Measurements from ENCODE around the gene ZFC3H1. TPM values are rescaled to one million over a fixed set of nuclear protein-coding genes. Genes with fewer than 3 reads are reported as not detected.

The ZFC3H1 gene
- total RNA-seq, 1 experiment from 2014 or later, result 37.1 TPM

DNA sequence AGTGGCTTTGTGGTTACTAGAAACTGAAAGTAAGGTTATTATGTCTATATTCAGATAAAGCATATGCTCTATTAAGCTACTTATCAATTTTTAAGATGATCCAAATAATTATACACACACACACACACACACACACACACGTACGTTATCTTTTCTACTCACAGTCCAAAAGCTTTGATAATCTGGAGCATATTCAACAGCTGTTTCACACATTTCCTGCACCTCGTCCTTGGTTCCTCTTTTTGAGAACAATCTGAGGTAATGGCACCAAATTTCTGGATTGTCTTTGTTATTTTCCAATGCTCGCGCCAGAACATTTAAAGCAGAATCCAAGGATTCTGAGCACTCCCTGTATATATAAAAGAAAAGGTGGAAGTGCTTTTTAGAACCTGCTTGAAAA is 37.5 kb downstream of the ZFC3H1 start (continued):
- TF ChIP-seq, protein P1, sequence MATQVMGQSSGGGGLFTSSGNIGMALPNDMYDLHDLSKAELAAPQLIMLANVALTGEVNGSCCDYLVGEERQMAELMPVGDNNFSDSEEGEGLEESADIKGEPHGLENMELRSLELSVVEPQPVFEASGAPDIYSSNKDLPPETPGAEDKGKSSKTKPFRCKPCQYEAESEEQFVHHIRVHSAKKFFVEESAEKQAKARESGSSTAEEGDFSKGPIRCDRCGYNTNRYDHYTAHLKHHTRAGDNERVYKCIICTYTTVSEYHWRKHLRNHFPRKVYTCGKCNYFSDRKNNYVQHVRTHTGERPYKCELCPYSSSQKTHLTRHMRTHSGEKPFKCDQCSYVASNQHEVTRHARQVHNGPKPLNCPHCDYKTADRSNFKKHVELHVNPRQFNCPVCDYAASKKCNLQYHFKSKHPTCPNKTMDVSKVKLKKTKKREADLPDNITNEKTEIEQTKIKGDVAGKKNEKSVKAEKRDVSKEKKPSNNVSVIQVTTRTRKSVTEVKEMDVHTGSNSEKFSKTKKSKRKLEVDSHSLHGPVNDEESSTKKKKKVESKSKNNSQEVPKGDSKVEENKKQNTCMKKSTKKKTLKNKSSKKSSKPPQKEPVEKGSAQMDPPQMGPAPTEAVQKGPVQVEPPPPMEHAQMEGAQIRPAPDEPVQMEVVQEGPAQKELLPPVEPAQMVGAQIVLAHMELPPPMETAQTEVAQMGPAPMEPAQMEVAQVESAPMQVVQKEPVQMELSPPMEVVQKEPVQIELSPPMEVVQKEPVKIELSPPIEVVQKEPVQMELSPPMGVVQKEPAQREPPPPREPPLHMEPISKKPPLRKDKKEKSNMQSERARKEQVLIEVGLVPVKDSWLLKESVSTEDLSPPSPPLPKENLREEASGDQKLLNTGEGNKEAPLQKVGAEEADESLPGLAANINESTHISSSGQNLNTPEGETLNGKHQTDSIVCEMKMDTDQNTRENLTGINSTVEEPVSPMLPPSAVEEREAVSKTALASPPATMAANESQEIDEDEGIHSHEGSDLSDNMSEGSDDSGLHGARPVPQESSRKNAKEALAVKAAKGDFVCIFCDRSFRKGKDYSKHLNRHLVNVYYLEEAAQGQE (IDR thresholded peaks at IDR 0.05; ENCODE audit: low read depth), result no peak
- TF ChIP-seq ELF1 (IDR thresholded peaks at IDR 0.05; ENCODE audit: borderline replicate concordance, low read depth) (no peak), SRF (IDR thresholded peaks at IDR 0.05; ENCODE audit: low read depth) (no peak), CEBPB (IDR thresholded peaks at IDR 0.05; ENCODE audit: low read depth) (no peak), EZH2phosphoT487 (IDR thresholded peaks at IDR 0.05; ENCODE audit: borderline replicate concordance) (no peak), ATF3 (IDR thresholded peaks at IDR 0.05) (no peak), ZFX (IDR thresholded peaks at IDR 0.05) (no peak), FOSL1 (IDR thresholded peaks at IDR 0.05; ENCODE audit: low read depth) (no peak), EZH2 (IDR thresholded peaks at IDR 0.05) (no peak)

DNA sequence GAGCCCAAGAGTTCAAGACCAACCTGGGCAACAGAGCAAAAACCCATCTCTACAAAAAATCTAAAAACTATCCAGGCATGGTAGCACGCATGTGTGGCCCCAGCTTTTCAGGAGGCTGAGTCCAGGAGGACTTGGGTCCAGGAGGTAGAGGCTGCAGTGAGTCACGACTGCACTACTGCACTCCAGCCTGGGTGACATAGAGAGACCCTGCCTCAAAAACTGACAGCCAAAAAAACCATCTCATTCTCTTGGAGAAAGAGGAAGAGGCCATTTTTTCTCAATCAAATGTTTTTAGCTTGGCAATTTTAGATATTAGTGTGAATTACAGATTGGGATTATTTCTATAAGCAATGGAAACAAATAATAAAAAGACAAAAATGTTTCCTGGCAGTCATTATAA is 38.2 kb downstream of the ZFC3H1 start:
- H2AFZ ChIP-seq (ENCODE audit: low read depth, low read length, poor library complexity, severe bottlenecking), result no peak overlapping the region
- no peak overlapping the region for H3K9ac ChIP-seq (ENCODE audit: low read length)
- no peaks in the 10 kb centered on the region for H3K4me1 ChIP-seq (ENCODE audit: control insufficient read depth in 1 of 2, insufficient read depth in 2 of 2, low read length in 2 of 2)
- ChIA-PET RAD21 (ENCODE audit: low non-redundant PET in 1 of 2, low total read pairs in 2 of 2, uncharacterized antibody in 2 of 2, unreplicated experiment in 2 of 2) (no interaction called here), CTCF (interaction anchor here (0.5 to 2.9 kb wide), 2 partner anchors 9 to 11 kb away, joined by 3 to 19 read pairs; no protein-coding TSS in a partner anchor), POLR2A (no interaction called here)
- DNase-seq (ENCODE audit: low read depth, low spot score) (no peak), ATAC-seq (no peak)
- no peaks in the 10 kb centered on the region for H4K20me1 ChIP-seq (ENCODE audit: insufficient read depth)
- H3K9me2 ChIP-seq (ENCODE audit: insufficient read depth), result no peaks in the 10 kb centered on the region
- H3K9me3 ChIP-seq (ENCODE audit: control insufficient read depth in 1 of 2, insufficient read depth in 1 of 2, low read depth in 1 of 2, low read length in 2 of 2), result no peaks in the 10 kb centered on the region
- H3K36me3 ChIP-seq (ENCODE audit: control insufficient read depth in 1 of 2, insufficient read depth in 2 of 2, low read length in 2 of 2), result peaks cover 60 to 63% of the 10 kb centered on the region in 2 experiments
- H3K79me2 ChIP-seq (ENCODE audit: insufficient read depth, low read length), result peaks cover 11% of the 10 kb centered on the region
- no peak for TF ChIP-seq EGR1 (IDR thresholded peaks at IDR 0.05; ENCODE audit: low read depth)
- TF ChIP-seq ZBTB33 (IDR thresholded peaks at IDR 0.05; ENCODE audit: extremely low read depth, insufficient replicate concordance, low read length), result no peak
- no peak for TF ChIP-seq MAX (IDR thresholded peaks at IDR 0.05)
- no peak for TF ChIP-seq POLR2A (IDR thresholded peaks at IDR 0.05; ENCODE audit: borderline replicate concordance, extremely low read depth, insufficient read depth, insufficient read length)
- TF ChIP-seq YY1 (IDR thresholded peaks at IDR 0.05; ENCODE audit: extremely low read depth, insufficient replicate concordance, low read depth, low read length), result no peak
- TF ChIP-seq ZFX (IDR thresholded peaks at IDR 0.05), result no peak
- TF ChIP-seq SP1 (IDR thresholded peaks at IDR 0.05; ENCODE audit: low read depth), result no peak
- TF ChIP-seq SIN3A (IDR thresholded peaks at IDR 0.05; ENCODE audit: low read depth), result no peak
- no peak for TF ChIP-seq SRF (IDR thresholded peaks at IDR 0.05; ENCODE audit: low read depth)
- TF ChIP-seq CEBPB (IDR thresholded peaks at IDR 0.05; ENCODE audit: low read depth), result no peak
- TF ChIP-seq ATF3 (IDR thresholded peaks at IDR 0.05), result no peak
- no peak for TF ChIP-seq EZH2 (IDR thresholded peaks at IDR 0.05)
- TF ChIP-seq ELF1 (IDR thresholded peaks at IDR 0.05; ENCODE audit: borderline replicate concordance, low read depth), result no peak
- TF ChIP-seq CBX3 (IDR thresholded peaks at IDR 0.05; ENCODE audit: low read depth), result no peak
- intact Hi-C loops (cut with micrococcal nuclease), result no loop called here
- no TSS peak for BruUV-seq (replicated peaks)
- no peaks in the 10 kb centered on the region for H3K27me3 ChIP-seq (ENCODE audit: insufficient read depth, low read length)
- no peak overlapping the region for H3K27ac ChIP-seq (ENCODE audit: low read depth, low read length)
- no peak overlapping the region for H3K4me2 ChIP-seq (ENCODE audit: low read length)
- no peak overlapping the region for H3K4me3 ChIP-seq (replicated peaks in 1 of 2; ENCODE audit: low read depth in 1 of 2, low read length in 2 of 2)

Data from HCT116 (cell line).